ENCODE data around the gene MS4A1. TPM values are rescaled to one million over a fixed set of nuclear protein-coding genes. Genes with fewer than 3 reads are reported as not detected.
"Not testable (repeated sequence)": the region's sequence is repeated elsewhere in the genome, so short reads cannot be mapped to it uniquely, and the experiment has no call there.

The MS4A1 gene
- total and polyA plus RNA-seq, 8 donors: 0.12 to 8.8 (median 1.2) TPM; not detected in 1

- H3K36me3 ChIP-seq: no peaks in the 10 kb centered on the region
- TF ChIP-seq, protein P1, sequence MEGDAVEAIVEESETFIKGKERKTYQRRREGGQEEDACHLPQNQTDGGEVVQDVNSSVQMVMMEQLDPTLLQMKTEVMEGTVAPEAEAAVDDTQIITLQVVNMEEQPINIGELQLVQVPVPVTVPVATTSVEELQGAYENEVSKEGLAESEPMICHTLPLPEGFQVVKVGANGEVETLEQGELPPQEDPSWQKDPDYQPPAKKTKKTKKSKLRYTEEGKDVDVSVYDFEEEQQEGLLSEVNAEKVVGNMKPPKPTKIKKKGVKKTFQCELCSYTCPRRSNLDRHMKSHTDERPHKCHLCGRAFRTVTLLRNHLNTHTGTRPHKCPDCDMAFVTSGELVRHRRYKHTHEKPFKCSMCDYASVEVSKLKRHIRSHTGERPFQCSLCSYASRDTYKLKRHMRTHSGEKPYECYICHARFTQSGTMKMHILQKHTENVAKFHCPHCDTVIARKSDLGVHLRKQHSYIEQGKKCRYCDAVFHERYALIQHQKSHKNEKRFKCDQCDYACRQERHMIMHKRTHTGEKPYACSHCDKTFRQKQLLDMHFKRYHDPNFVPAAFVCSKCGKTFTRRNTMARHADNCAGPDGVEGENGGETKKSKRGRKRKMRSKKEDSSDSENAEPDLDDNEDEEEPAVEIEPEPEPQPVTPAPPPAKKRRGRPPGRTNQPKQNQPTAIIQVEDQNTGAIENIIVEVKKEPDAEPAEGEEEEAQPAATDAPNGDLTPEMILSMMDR (IDR thresholded peaks at IDR 0.05): no peak
- no peak overlapping the region for H3K27ac ChIP-seq
- no peaks in the 10 kb centered on the region for H3K27me3 ChIP-seq
- intact Hi-C loops (cut with DNase I; ENCODE audit: low total_unique reads): no loop called here
- DNase-seq: no peak
- H3K4me3 ChIP-seq: no peak overlapping the region
- no peaks in the 10 kb centered on the region for H3K9me3 ChIP-seq
- peaks cover 0 to 4% (median 0%) of the 10 kb centered on the region in 4 donors for H3K4me1 ChIP-seq
Observed at GRCh38 chr11:60447846-60448245, 7.8 kb upstream of the MS4A1 start.

DNA sequence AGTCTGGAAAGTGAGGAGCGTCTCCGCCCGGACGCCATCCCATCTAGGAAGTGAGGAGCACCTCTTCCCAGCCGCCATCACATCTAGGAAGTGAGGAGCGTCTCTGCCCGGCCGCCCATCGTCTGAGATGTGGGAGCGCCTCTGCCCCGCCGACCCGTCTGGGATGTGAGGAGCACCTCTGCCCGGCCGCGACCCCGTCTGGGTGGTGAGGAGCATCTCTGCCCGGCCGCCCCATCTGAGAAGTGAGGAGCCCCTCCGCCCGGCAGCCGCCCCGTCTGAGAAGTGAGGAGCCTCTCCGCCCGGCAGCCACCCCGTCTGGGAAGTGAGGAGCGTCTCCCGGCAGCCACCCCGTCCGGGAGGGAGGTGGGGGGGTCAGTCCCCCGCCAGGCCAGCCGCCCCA lies 4.5 kb upstream of the MS4A1 start:
- DNase-seq; H3K27ac ChIP-seq; H3K4me3 ChIP-seq; intact Hi-C loops (cut with DNase I; ENCODE audit: low total_unique reads); H3K9me3 ChIP-seq; H3K27me3 ChIP-seq; H3K36me3 ChIP-seq; H3K4me1 ChIP-seq: not testable (repeated sequence)
- WGBS, 5 donors: 92 to 99% (median 94%) methylated on average over 15 to 32 of the region's 32 CpGs; no CpG with 5 or more reads in 1 of the 5 donors

- H3K27ac ChIP-seq: no peak overlapping the region
- H3K9me3 ChIP-seq: no peaks in the 10 kb centered on the region
- no peaks in the 10 kb centered on the region for H3K27me3 ChIP-seq
- TF ChIP-seq, protein P1 (IDR thresholded peaks at IDR 0.05): no peak
- TF ChIP-seq POLR2AphosphoS5 (IDR thresholded peaks at IDR 0.05) (no peak), EP300 (IDR thresholded peaks at IDR 0.05) (no peak), POLR2A (IDR thresholded peaks at IDR 0.05) (no peak)
- no peaks in the 10 kb centered on the region for H3K4me1 ChIP-seq
- intact Hi-C loops (cut with DNase I; ENCODE audit: low total_unique reads): no loop called here
- DNase-seq: no peak
- no peaks in the 10 kb centered on the region for H3K36me3 ChIP-seq
- H3K4me3 ChIP-seq: no peak overlapping the region
Observed at GRCh38 chr11:60454212-60454611, 1.4 kb upstream of the MS4A1 start.

DNA sequence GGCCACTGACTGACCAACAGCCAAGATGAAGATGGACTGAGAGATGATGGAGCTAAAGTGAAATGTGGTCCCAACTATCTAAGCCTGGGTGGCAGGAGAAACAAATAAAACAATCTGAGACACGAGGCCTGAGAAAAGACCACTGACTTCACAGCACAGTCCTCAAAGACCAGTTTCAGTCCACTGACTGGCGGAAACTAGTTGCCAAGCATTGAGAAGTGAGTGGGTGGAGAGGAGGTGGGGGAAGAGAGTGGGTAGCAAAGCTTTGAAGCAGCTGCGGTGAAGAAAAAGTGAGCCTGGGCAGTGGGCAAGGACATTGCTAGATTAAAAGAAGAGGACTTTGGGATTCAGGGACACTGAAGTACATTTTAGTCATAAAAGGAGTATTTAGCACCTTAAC lies 1.9 kb downstream of the MS4A1 start:
- no peak overlapping the region for H3K4me3 ChIP-seq
- intact Hi-C loops (cut with DNase I; ENCODE audit: low total_unique reads): no loop called here
- H3K9me3 ChIP-seq: no peaks in the 10 kb centered on the region
- TF ChIP-seq POLR2AphosphoS5 (IDR thresholded peaks at IDR 0.05) (no peak), POLR2A (IDR thresholded peaks at IDR 0.05) (no peak), EP300 (IDR thresholded peaks at IDR 0.05) (no peak)
- TF ChIP-seq, protein P1 (IDR thresholded peaks at IDR 0.05): no peak
- DNase-seq: no peak
- H3K36me3 ChIP-seq: no peaks in the 10 kb centered on the region
- no peak overlapping the region for H3K27ac ChIP-seq
- WGBS, 5 donors: 76 to 81% (median 77%) methylated on average over 3 of the region's 3 CpGs
- no peaks in the 10 kb centered on the region for H3K27me3 ChIP-seq
- no peaks in the 10 kb centered on the region for H3K4me1 ChIP-seq

DNA sequence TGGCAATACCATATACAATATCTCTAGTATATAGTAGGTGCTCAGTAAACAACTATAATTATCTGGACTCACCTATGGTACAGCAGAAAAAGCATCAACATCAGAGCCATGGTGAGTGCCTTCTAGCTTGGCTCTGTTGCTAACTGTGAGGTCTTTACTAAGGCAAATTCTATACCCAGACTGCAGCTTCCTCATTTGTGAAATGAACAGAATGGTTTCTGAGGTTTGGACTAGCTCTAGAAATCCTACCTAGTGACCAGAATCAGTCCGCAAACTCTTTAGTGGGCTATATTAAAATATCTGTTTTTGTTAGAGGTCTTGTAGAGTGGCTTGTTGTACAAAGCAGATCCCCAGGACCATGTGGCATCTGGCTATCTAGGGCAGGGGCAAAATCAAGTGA lies 3.7 kb downstream of the MS4A1 start:
- WGBS, 5 donors: 90 to 100% (median 91%) methylated on average over 1 of the region's 1 CpG
- TF ChIP-seq, protein P1 (IDR thresholded peaks at IDR 0.05): no peak
- TF ChIP-seq POLR2A (IDR thresholded peaks at IDR 0.05) (no peak), EP300 (IDR thresholded peaks at IDR 0.05) (no peak), POLR2AphosphoS5 (IDR thresholded peaks at IDR 0.05) (no peak)
- no peak overlapping the region for H3K27ac ChIP-seq
- intact Hi-C loops (cut with DNase I; ENCODE audit: low total_unique reads): no loop called here
- H3K27me3 ChIP-seq: no peaks in the 10 kb centered on the region
- no peaks in the 10 kb centered on the region for H3K9me3 ChIP-seq
- H3K4me3 ChIP-seq: no peak overlapping the region
- H3K4me1 ChIP-seq: no peaks in the 10 kb centered on the region
- no peaks in the 10 kb centered on the region for H3K36me3 ChIP-seq
- no peak for DNase-seq
